Measurements from ENCODE around the gene SH2D3A.

DNA sequence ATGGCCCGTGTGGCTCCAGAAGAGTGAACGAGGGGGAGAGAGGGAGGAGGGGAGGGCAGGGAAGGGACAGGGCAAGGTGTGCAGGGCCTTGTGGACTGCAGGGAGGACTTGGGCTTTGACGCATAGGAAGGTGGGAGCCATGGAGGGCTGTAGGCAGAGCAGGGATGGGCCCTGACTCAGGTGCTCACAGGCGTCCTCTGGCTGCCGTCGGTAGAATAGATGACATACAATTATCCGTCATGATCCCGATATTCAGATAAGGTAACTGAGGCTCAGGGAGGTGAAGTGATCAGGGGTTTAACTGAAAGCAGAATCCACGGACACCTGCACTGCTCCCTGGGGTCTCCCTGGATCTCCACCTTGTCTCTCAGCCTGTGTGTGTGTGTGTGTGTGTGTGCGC is 50.2 kb downstream of the SH2D3A start:
- TF ChIP-seq, protein P1, sequence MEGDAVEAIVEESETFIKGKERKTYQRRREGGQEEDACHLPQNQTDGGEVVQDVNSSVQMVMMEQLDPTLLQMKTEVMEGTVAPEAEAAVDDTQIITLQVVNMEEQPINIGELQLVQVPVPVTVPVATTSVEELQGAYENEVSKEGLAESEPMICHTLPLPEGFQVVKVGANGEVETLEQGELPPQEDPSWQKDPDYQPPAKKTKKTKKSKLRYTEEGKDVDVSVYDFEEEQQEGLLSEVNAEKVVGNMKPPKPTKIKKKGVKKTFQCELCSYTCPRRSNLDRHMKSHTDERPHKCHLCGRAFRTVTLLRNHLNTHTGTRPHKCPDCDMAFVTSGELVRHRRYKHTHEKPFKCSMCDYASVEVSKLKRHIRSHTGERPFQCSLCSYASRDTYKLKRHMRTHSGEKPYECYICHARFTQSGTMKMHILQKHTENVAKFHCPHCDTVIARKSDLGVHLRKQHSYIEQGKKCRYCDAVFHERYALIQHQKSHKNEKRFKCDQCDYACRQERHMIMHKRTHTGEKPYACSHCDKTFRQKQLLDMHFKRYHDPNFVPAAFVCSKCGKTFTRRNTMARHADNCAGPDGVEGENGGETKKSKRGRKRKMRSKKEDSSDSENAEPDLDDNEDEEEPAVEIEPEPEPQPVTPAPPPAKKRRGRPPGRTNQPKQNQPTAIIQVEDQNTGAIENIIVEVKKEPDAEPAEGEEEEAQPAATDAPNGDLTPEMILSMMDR (IDR thresholded peaks at IDR 0.05) = no peak
- TF ChIP-seq EZH2 (IDR thresholded peaks at IDR 0.05; ENCODE audit: borderline replicate concordance, insufficient read depth, low read depth, low read length, poor library complexity, severe bottlenecking) = no peak

Data from B cell (primary cell).